A673 (cell line): ENCODE measurements around the gene LRRK1. TPM values are rescaled to one million over a fixed set of nuclear protein-coding genes. Genes with fewer than 3 reads are reported as not detected.

Experiments used
- BruUV-seq: library from RNA; stranded (reverse); fragments of 400-500 nt; replicated peaks from 2 replicates; lab custom pipeline; 2021; lab: Mats Ljungman, UMichigan
- CTCF ChIA-PET: fragments of 300-600 bp; sonication (Branson Sonifier 250); formaldehyde crosslinking; loops from one replicate; lab custom pipeline; 2022; ENCODE audit warnings: antibody characterized with exemption; lab: Charles Lee
- POLR2A ChIA-PET: fragments of 300-600 bp; sonication (Branson Sonifier 250); formaldehyde crosslinking; loops from one replicate; lab custom pipeline; 2022; ENCODE audit warnings: antibody characterized with exemption; ENCODE audit not compliant: low non-redundant PET; lab: Charles Lee
- DNase-seq: peaks from one replicate; pipeline ENCODE4 v3.0.0-alpha.2; 2015; ENCODE audit warnings: low spot score
- H3K27ac ChIP-seq: fragments of 200-600 bp; sonication (generic); 2 replicates; pipeline ENCODE4 v1.5.1; 2016; ENCODE audit warnings: mixed run types, low read depth, mild to moderate bottlenecking, mixed read lengths, antibody characterized with exemption, low read length; ENCODE audit not compliant: poor library complexity, severe bottlenecking
- H3K27me3 ChIP-seq: fragments of 200-600 bp; sonication (generic); replicated peaks from 2 replicates; pipeline ENCODE4 v1.6.1; 2017; ENCODE audit warnings: mixed run types, low read depth, mild to moderate bottlenecking, mixed read lengths, antibody characterized with exemption, low read length; ENCODE audit not compliant: insufficient read depth, poor library complexity
- H3K36me3 ChIP-seq: fragments of 200-600 bp; sonication (generic); 2 replicates; pipeline ENCODE4 v1.6.1; 2016; ENCODE audit warnings: mixed run types, mild to moderate bottlenecking, mixed read lengths, antibody characterized with exemption, low read length; ENCODE audit not compliant: insufficient read depth, poor library complexity, severe bottlenecking
- H3K4me1 ChIP-seq: fragments of 200-600 bp; sonication (generic); 2 replicates; pipeline ENCODE4 v1.6.1; 2017; ENCODE audit warnings: mixed run types, mild to moderate bottlenecking, mixed read lengths, antibody characterized with exemption, low read length; ENCODE audit not compliant: insufficient read depth, poor library complexity, severe bottlenecking
- H3K4me3 ChIP-seq: fragments of 200-600 bp; sonication (generic); 2 replicates; pipeline ENCODE4 v1.5.1; 2016; ENCODE audit warnings: low read depth, mixed run types, mild to moderate bottlenecking, mixed read lengths, low read length; ENCODE audit not compliant: poor library complexity, severe bottlenecking
- H3K9me3 ChIP-seq: fragments of 200-600 bp; sonication (generic); 2 replicates; pipeline ENCODE4 v1.6.1; 2016; ENCODE audit warnings: mixed run types, low read depth, mild to moderate bottlenecking, mixed read lengths, antibody characterized with exemption, low read length; ENCODE audit not compliant: poor library complexity, severe bottlenecking
- CTCF ChIP-seq: fragments of 300-800, 200-600 bp; sonication (generic); conservative IDR thresholded peaks from 2 replicates; pipeline ENCODE4 v1.5.1; 2017; ENCODE audit warnings: low read depth, mild to moderate bottlenecking, antibody characterized with exemption, low read length, moderate library complexity, mixed read lengths
- EZH2 ChIP-seq: fragments of 200-600 bp; sonication (generic); IDR thresholded peaks from 2 replicates; pipeline ENCODE4 v1.6.1; 2017; ENCODE audit warnings: borderline replicate concordance, low read depth, mild to moderate bottlenecking, mixed read lengths, antibody characterized with exemption, low read length; ENCODE audit not compliant: poor library complexity, severe bottlenecking
- intact Hi-C: fragments of 100-400 bp; cut with micrococcal nuclease; formaldehyde crosslinking; loops from one replicate; pipeline ENCODE4 v1.10.0; 2022; ENCODE audit not compliant: unreplicated experiment
- total RNA-seq: library from RNA; stranded (reverse); gene quantifications from 2 replicates; pipeline ENCODE4 v1.2.3, GENCODE V29; 2021

The LRRK1 gene
- total RNA-seq, 1 experiment from 2014 or later, result 7.7 TPM

- H3K4me1 ChIP-seq, result no peaks in the 10 kb centered on the region
- ChIA-PET POLR2A (no interaction called here), CTCF (no interaction called here)
- intact Hi-C loops, result no loop called here
- DNase-seq, result no peak
- no peaks in the 10 kb centered on the region for H3K27me3 ChIP-seq
- TF ChIP-seq EZH2 (no peak), CTCF (no peak)
- H3K4me3 ChIP-seq, result no peak overlapping the region
- no peak overlapping the region for H3K27ac ChIP-seq
- BruUV-seq, result no TSS peak
- no peaks in the 10 kb centered on the region for H3K36me3 ChIP-seq
- H3K9me3 ChIP-seq, result peaks cover 21% of the 10 kb centered on the region
Measured at GRCh38 chr15:101035611-101036010, 116.5 kb downstream of the LRRK1 start.

DNA sequence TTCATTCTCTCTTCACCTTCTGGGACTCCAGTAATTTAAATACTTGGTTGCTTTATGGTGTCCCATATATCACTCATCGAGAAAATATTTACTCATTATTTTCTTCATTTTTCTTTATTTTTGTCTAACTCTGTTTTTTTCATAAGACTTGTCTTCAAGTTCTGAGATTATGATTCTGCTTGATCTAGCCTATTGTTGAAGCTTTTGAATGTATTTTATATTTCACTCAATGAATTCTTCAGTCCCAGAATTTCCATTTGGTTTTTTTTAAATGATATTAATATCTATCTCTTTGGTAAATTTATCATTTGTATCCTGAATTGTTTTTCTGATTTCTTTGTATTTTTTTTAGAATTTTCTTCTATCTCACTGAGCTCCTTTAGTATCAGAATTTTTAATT lies 117.0 kb downstream of the LRRK1 start:
- DNase-seq, result no peak
- BruUV-seq, result no TSS peak
- Histone ChIP-seq H3K4me3 (no peak overlapping the region), H3K36me3 (no peaks in the 10 kb centered on the region), H3K27ac (no peak overlapping the region), H3K9me3 (peaks cover 21% of the 10 kb centered on the region), H3K27me3 (no peaks in the 10 kb centered on the region), H3K4me1 (no peaks in the 10 kb centered on the region)
- ChIA-PET CTCF (no interaction called here), POLR2A (no interaction called here)
- intact Hi-C loops, result no loop called here
- TF ChIP-seq EZH2 (no peak), CTCF (no peak)

DNA sequence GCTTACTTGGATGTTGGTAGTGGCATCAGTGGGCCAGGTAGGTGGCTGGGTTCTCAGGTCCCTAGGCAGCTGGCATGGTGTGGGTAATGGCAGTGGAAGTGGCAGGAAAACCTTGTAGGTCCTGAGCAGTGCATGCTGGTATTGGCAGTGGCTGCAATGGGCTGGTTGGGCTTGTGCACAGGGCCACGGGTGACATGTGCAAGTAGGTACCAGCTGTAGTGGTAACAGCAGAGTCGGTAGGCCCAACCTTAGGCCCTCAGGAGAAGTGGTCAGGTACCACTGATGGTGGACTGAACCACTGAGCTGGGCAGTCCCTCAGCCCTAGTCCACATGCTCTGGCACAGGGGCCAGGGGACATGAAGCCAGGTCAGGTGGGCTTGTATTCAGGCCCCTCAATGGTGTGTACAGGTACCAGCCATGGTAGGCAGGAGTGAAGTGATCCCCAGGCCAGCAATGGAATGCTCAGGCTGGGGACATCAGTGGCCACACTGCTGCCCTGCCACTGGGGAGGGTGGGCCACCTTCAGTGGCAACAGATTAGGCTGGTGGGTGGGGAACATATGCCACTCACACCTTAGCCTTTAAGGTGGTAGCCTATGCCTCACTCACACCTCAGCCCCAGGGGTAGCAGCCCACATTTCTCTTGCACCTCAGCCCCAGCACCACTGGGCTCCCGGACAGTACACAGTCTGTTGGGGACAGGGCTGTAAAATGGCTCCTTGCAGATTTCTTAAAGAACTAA lies 118.1 kb downstream of the LRRK1 start:
- Histone ChIP-seq H3K9me3 (peaks cover 21% of the 10 kb centered on the region), H3K27ac (no peak overlapping the region), H3K4me1 (no peaks in the 10 kb centered on the region), H3K36me3 (no peaks in the 10 kb centered on the region), H3K4me3 (no peak overlapping the region), H3K27me3 (no peaks in the 10 kb centered on the region)
- intact Hi-C loops, result no loop called here
- ChIA-PET POLR2A (no interaction called here), CTCF (no interaction called here)
- no peak for TF ChIP-seq CTCF
- DNase-seq, result no peak
- BruUV-seq, result no TSS peak
